SU-DHL-6 (cell line): ENCODE data around the gene RGS11.

Experiments
- EZH2phosphoT487 ChIP-seq: fragments of 200-600 bp; sonication (generic), shearing (Covaris generic); conservative IDR thresholded peaks from 2 replicates; pipeline ENCODE4 v1.6.1; 2018; ENCODE audit warnings: mild to moderate bottlenecking, antibody characterized with exemption, low read length, moderate library complexity, mixed read lengths
- TF ChIP-seq, protein P1 (sequence below): fragments of 200-600 bp; sonication (generic); IDR thresholded peaks from one replicate; pipeline ENCODE4 v1.5.1; 2017; ENCODE audit warnings: antibody characterized with exemption, mild to moderate bottlenecking, low read length, moderate library complexity; ENCODE audit not compliant: insufficient read depth, poor library complexity, severe bottlenecking

DNA sequence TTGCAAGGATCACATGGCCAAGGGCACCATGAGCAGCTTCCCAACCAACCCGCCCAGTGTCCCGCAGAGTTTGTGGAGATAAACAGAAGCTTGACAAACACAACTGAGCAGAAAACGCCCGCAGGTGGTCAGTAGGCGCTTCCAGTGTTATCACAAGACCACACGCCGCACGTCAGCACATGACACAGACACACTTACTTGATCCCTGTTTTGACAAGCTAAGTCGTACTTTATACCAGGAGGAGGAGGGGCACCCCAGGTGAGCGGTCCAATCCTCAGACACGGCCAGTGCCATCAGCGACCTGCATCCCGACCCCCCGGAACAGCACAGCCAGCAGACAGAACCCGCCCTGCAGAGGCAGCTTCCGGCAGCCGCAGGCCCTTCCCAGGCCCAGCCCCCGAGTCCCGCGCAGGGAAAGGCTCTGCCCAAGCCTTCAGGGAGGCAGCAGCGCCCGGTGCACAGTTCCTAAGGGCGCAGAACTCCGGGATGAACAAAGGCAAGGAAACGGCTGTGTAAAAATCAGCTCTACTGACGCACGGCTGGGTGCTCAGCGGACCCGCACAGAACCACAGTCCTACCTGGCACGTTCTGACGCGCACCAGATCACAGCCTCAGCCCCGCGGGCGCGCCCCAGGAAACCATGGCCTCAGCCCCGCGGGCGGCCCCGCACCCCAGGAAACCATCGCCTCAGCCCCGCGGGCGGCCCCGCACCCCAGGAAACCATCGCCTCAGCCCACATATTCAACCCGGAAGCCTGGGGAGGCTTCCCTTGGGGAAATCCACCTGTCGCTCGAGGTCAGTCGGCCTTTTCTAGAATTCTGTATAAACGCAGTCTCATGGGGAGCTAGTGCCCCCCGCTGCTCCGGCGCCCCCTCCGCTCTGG lies 48.9 kb upstream of the RGS11 start:
- TF ChIP-seq, protein P1, sequence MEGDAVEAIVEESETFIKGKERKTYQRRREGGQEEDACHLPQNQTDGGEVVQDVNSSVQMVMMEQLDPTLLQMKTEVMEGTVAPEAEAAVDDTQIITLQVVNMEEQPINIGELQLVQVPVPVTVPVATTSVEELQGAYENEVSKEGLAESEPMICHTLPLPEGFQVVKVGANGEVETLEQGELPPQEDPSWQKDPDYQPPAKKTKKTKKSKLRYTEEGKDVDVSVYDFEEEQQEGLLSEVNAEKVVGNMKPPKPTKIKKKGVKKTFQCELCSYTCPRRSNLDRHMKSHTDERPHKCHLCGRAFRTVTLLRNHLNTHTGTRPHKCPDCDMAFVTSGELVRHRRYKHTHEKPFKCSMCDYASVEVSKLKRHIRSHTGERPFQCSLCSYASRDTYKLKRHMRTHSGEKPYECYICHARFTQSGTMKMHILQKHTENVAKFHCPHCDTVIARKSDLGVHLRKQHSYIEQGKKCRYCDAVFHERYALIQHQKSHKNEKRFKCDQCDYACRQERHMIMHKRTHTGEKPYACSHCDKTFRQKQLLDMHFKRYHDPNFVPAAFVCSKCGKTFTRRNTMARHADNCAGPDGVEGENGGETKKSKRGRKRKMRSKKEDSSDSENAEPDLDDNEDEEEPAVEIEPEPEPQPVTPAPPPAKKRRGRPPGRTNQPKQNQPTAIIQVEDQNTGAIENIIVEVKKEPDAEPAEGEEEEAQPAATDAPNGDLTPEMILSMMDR, result no peak
- no peak for TF ChIP-seq EZH2phosphoT487
